ENCODE results near the gene FAM181A.

Gene FAM181A

GRCh38 chr14:93951635-93952540 lies 24.7 kb downstream of the FAM181A start:
- DNase-seq: no peak

- no peak for DNase-seq
These were observed 25.7 kb downstream of the FAM181A start for GRCh38 chr14:93952829-93953228.

GRCh38 chr14:93953263-93953662 lies 26.1 kb downstream of the FAM181A start:
- DNase-seq: no peak

GRCh38 chr14:93953739-93954515 lies 26.8 kb downstream of the FAM181A start:
- DNase-seq: no peak

GRCh38 chr14:93954516-93954830 lies 27.3 kb downstream of the FAM181A start:
- DNase-seq: no peak

- no peak for DNase-seq
These were observed 28.0 kb downstream of the FAM181A start for GRCh38 chr14:93954900-93955849.

- DNase-seq: no peak
These were observed 28.8 kb downstream of the FAM181A start for GRCh38 chr14:93955850-93956481.

GRCh38 chr14:93956514-93957332 lies 29.6 kb downstream of the FAM181A start:
- DNase-seq: peak; percentile 33

GRCh38 chr14:93957333-93957710 lies 30.2 kb downstream of the FAM181A start:
- DNase-seq: no peak

GRCh38 chr14:93957751-93958566 lies 30.8 kb downstream of the FAM181A start:
- DNase-seq: no peak

- DNase-seq: no peak
These were observed 31.6 kb downstream of the FAM181A start for GRCh38 chr14:93958567-93959238.

- no peak for DNase-seq
These were observed 32.3 kb downstream of the FAM181A start for GRCh38 chr14:93959239-93960107.

GRCh38 chr14:93960108-93960475 lies 32.9 kb downstream of the FAM181A start:
- no peak for DNase-seq

GRCh38 chr14:93960774-93961438 lies 33.8 kb downstream of the FAM181A start:
- no peak for DNase-seq

- no peak for DNase-seq
These were observed 34.5 kb downstream of the FAM181A start for GRCh38 chr14:93961620-93962019.

GRCh38 chr14:93962701-93963601 lies 35.8 kb downstream of the FAM181A start:
- no peak for DNase-seq

- DNase-seq: no peak
These were observed 36.5 kb downstream of the FAM181A start for GRCh38 chr14:93963692-93964091.
